Neural cell (in vitro differentiated cells): ENCODE measurements around the gene GABRB2.

Source experiments
- CTCF ChIP-seq: fragments of 450-650 bp; IDR thresholded peaks from 2 replicates; pipeline ENCODE4 v1.5.1; 2014; ENCODE audit warnings: antibody characterized with exemption, mild to moderate bottlenecking, moderate library complexity; ENCODE audit not compliant: poor library complexity, severe bottlenecking
- EZH2 ChIP-seq: fragments of 200-600, 300-800 bp; shearing (Covaris generic), sonication (generic); IDR thresholded peaks from 2 replicates; pipeline ENCODE4 v1.6.1; 2014; ENCODE audit warnings: antibody characterized with exemption, low read length, borderline replicate concordance, mild to moderate bottlenecking; ENCODE audit not compliant: insufficient read depth, poor library complexity, severe bottlenecking
- SMC3 ChIP-seq: fragments of 450-650 bp; conservative IDR thresholded peaks from 2 replicates; pipeline ENCODE4 v1.6.1; 2014; ENCODE audit warnings: antibody characterized with exemption, mild to moderate bottlenecking, moderate library complexity; ENCODE audit not compliant: poor library complexity
- TAF1 ChIP-seq: IDR thresholded peaks from 2 replicates; pipeline ENCODE4 v1.6.1; 2012; ENCODE audit warnings: low read depth

- TF ChIP-seq TAF1 (no peak), CTCF (no peak), SMC3 (no peak), EZH2 (no peak)
Observed at GRCh38 chr5:161369022-161369421, 177.5 kb downstream of the GABRB2 start.
